Measurements from ENCODE around the gene IFT81.

Gene IFT81

DNA sequence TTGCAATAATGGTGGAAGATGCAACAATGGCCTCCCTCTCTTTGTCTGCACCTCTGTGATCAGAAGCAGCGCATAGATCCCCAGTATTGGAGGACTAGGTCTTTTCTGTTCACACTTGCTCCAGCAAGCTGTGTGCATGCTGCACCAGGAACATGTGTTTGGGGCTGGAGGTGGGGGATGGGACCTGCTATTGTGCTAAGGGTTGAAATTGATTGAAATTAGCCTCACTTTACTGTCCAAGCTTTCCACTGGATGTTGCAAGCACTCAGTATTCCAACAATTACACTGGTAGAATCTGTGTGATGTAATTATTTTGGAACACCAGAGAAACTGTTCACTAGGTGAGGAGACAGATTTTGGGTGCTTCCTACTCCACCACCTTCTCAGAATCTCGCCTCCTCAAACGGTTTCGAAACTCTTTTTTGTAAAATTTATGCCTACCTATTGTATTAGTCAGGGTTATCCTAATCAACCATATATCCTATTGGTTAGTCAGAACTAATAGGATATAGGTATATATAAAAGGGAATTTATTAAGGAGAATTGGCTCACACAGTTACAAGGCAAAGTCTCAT is 35.6 kb downstream of the IFT81 start:
- no peak for DNase-seq

DNA sequence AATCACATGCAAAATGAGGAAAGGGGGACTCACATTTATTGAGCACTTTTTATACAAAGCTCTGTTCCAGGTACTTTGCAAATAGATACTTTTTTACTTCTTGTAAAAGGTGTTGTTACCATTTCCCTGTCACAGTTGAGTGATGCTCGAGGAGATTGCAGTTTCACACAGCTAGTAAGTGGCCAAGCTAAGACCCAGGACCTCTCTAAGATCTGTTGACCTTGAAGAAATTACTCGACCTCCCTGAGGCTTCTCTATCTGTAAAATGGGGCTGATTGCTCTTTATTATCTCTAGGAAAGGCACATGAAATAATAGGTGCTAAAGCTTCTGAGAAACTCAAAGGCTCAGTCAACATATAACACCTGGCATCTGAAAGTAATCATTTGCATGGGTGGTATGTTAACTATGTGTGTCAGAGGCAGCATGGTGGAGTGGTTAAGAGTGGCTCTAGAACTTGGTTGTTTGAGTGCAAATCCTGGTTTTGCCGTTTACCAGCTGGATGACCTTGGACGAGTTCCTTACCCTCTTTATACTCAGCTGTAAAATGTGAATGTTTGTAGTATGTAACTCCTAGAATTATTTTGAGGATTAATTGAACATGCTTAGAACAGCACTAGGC is 41.5 kb downstream of the IFT81 start:
- no peak for DNase-seq

DNA sequence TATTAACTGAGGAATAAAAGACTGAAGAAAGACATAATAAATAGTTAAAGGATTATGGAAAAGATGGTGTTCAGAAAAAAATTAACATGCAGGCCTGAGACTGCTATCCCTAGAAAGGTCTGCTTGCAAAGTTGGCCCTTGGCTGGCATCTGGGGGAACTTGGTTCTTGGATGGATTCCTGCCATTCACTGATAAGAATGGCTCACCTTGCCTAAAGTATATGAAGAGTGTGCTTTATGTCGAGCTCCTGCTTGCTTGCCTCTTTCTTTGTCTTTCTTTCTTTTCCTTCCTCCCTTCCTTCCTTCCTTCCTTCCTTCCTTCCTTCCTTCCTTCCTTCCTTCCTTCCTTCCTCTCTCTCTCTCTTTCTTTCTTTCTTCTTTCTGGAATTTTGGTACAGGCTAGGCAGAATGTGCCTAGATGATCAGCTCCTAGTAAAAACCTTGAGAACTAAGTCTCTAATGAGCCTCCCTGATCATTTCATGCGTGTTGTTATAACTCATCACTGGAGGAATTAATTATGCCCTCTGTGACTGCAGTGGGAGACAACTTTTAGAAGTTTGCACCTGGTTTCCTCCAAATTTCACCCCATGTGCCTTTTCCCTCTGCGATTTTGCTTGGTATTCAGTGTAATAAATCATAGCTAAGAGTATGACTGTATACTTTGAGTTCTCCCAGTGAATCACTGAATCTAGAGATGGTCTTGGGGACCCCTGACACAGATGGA is 44.7 kb downstream of the IFT81 start:
- no peak for DNase-seq

DNA sequence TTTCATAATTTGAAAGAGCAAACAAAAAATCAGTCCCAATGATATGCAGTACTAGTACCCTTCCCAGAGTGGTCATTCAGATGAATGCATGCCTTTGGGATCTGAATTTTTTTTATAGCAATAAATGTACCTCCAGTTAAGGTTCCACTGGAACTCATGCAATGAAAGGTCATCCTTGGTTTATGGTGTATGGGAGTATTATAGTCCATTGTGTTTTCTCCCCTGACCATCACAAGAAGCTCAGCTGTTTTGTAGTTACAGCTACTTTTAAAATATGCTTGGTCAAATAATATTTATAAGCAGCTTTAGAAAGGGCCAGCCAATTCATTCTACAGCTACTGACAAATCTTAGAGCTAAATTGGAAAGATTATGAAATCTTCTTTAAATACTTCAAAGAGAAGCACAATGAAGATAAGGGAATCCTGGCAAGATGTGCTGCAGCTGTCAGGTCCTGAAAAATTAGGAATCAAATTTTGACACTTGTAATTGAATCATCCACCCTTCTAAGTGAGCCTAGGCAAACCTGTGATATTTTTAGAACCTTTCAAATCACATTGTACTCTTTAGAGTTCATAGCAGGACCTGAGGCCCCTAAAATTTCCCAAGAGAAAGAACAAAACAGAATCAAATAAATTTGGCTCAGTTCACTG is 46.5 kb downstream of the IFT81 start:
- no peak for DNase-seq

DNA sequence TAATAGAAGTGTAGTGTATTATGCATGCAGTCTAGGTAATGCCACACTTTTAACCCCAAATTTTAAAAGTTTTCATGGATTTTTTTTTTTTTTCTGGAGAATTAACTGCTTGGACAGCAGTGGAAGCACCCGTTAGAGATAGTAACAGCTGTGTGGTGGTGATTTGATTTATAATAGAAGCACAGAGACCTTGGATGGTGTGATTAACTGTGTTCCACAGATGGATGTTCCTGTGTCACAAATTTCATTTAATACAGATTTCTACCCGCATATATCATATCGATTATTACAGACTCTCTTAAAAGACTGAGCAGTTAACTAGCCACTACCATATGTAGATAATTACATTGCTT is 47.0 kb downstream of the IFT81 start:
- DNase-seq = no peak

DNA sequence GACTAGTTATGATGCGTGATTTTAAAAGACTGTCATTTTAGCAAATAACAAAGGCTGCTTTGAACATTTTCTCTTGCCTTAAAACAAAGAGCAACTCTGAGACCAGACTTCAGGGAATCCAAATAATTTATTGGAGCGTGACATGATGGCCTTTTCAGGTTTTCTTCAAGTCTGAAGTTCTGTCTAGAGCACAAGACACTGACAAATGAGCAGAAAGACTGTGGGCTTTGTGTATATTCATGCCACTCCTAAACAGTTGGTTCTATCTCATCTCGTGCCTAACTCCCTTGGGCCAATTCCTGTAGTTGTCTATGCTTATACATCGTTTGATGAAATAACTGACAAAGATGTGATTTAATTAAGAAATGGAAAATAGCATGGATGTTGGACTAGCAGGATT is 47.5 kb downstream of the IFT81 start:
- DNase-seq = no peak

DNA sequence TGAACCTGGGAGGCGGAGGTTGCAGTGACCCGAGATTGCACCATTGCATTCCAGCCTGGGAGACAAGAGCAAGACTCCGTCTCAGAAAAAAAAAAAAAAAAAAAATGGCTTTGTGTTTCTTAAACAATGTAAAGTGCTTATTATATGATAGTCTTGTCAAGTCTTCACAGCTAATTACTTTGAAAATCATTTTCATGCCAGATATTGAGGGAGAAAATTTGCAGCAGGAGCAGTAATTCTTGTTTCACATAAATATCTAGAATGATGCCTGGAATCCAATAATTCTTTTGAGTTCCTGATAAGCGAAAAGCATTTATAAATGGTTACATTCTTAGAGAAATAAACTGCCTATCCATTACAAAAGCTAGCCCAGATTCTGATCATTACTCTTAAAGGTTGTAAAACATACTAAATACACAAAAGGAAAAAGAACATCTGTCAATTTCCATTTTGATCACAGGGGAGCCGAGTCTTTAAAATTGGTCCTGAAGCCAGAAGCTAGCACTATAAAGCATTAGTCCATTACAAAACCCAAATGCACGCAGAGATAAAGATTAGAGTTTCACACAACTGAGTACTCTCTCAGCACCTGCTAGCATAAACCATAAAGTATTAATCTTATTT is 50.3 kb downstream of the IFT81 start:
- DNase-seq = no peak

DNA sequence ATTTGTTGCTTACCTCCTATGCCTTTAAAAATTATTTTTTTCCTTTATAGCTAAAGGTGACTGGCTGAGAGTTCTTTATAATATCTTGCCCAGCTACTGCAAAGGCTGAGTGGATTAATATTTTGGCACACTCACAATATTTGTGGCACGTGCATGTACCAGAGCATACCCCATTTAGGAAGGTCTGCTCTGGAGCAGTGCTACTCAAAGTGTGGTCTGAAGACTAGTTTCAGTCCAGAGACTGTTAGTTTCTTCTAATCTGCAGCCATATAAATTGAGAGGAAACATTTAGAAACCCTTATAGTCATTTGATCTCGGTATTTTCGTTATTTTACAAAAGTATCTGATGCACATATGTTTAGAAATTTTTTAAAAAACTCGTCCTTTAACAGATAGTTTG is 51.0 kb downstream of the IFT81 start:
- no peak for DNase-seq

DNA sequence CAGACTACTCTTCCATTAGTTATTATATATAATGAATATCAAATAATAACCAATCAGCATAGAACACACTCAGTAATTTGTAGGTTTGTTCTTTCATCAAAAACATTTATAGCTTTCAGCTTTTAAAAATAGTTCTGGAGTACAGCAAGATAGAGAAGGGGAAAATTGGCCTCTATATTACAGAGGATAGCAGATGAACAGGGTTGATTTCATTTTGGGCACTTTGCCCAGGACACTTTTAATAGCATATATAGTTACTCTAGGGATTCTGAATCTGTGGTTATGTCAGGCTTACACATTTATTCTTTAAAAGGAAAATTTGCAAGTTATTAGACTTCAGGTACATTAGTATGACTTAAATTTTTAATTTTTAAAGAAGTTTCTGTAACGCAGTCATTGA is 52.6 kb downstream of the IFT81 start:
- no peak for DNase-seq

DNA sequence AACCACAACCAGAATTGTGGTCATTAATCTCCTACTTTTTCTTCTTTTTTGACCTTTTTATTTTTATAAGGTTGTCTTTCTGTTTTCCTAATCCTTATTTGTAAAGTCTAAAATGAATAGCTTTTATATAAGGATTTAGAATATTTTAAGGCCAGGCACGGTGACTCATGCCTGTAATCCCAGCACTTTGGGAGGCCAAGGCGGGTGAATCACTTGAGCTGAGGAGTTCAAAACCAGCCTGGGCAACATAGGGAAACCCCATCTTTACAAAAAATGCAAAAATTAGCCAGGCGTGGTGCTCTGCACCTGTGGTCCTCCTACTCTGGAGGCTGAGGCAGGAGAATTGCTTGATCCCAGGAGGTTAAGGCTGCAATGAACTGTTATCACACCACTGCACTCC is 55.1 kb downstream of the IFT81 start:
- DNase-seq = no peak

DNA sequence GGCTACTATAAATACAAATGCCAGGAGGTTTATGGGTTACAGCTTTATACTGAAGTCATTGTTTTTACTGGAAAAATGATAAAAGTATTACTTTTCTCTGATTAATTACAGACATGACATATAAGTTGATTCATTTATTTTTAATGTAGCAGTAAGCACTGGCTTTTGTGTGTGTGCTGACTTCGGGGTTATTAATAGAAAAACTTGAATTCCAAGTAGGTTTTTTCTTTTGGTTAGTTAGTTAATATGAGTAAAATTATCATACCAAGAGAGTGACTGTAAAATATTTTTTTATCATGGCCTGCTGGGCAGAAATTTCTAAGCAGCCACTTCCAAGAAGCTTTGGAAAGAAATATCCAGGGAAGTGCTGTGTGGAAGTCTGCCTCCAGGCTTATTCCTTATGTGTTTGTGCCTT is 56.4 kb downstream of the IFT81 start:
- DNase-seq = no peak

DNA sequence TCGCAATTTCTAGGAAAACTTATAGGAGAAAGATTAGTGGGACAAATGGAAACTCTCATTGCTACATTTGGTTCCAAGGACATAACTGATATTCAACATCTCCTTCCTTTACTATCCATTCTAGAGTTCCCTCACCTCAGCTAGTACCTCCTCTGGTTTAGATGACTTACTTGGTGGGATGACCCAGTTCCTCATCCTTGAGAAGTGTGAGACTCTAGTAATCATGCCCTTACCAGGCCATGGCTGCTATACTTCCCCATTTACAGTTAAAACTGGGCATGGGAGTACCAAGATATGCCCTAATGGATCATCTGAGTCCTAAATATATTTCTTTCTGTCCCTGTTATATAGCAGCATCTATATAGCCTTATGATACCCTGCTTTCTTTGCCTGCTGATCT is 58.1 kb downstream of the IFT81 start:
- no peak for DNase-seq

DNA sequence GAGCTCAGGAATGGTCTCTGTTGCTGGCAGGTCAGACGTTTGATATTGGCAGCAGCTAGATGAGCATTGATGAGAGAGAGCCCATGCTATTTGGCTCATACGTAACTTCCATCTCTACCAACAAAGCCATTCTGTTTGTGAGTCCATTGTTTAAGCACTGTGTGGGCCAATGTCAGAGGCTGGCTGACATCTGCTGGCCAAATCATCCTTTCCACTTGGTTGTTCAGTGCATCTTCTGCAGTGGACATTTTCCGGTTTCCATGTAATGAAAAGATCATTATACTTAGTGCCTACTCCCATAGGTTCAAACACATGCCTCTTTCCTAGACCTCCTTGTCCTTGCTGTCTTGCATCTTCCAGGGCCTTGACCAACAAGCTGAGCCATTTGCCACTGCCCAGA is 59.2 kb downstream of the IFT81 start:
- no peak for DNase-seq

DNA sequence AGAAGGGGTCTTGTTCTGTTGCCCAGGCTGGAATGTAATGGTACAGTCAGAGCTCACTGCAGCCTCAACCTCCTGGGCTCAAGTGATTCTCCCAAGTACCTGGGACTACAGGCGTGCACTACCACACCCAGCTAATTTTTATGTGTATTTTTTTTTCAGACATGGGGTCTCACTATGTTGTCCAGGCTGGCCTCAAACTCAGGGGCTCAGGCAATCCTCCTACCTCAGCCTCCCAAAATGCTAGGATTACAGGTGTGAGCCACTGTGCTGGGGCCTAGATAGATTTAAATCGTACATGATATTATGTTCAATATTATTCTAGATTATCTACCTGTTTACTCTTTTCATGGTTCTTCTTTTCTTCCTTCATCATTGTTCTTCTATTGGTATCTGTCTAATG is 61.5 kb downstream of the IFT81 start:
- no peak for DNase-seq

DNA sequence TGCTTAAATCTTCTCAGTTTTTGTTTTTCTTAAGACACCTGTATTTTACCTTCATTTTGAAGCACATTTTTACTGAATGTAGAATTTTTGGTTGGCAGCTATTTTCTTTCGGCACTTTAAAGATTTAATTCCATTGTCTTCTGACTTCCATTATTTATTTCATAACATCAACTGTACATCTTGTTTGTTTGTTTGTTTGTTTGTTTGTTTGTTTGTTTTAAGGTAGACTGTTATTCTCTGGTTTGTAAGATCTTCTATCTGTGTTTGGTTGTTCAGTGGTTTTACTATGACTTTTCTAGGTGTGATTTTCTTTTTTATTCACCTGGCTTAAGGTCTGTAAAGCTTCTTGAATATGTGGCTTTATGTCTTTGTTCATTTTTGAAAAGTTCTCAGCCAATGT is 61.9 kb downstream of the IFT81 start:
- no peak for DNase-seq

DNA sequence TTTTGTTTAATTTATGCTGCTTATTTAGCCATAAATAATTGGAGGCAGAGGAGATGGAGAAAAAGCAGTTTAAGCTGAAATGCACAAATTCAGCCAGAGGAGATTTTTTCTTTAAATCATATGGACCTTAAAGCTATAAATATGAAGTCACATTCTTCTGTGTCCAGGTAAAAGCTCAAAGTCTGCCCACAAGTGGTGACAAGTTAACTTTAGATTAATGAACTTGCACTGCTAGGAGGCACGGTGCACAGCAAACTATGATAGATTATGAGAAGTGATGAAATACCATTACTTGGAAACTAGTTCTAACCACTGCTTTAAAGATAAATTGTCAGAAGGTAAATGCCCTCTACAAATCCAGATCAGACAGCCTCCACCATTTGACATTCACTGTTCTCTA is 69.0 kb downstream of the IFT81 start:
- DNase-seq = no peak

DNA sequence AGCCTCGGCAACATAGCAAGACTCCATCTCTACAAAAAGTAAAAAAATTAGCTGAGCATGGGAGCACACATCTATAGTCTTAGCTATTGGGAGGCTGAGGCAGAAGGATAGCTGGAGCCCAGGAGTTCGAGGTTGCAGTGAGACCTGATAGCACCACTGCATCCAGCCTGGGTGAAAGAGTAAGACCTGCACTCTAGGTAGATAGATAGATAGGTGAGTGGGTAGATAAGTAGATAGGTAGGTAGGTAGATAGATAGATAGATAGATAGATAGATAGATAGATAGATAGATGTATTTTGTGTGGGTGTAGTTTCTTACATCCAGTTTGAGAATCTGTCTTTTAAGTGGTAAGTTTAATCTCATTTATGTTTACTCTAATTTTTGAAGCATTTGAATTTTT is 72.8 kb downstream of the IFT81 start:
- no peak for DNase-seq

DNA sequence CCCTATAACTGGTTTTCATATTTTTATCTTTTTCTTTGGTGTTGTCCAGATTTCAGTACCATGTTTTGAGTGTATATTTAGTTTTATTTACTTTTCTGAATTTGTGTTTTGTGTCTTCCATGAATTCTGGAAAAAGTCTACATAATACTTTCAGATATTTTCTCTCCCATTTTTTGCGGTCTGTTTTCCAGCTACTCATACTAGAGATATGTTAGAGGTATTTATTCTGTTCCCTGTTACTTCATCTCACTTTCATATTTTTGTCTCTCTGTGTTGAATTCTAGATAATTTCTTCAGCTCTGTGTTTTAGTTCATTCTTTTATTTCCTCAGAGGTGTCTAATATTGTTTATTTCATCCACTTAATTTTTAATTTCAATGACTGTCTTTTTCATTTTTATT is 74.2 kb downstream of the IFT81 start:
- no peak for DNase-seq

DNA sequence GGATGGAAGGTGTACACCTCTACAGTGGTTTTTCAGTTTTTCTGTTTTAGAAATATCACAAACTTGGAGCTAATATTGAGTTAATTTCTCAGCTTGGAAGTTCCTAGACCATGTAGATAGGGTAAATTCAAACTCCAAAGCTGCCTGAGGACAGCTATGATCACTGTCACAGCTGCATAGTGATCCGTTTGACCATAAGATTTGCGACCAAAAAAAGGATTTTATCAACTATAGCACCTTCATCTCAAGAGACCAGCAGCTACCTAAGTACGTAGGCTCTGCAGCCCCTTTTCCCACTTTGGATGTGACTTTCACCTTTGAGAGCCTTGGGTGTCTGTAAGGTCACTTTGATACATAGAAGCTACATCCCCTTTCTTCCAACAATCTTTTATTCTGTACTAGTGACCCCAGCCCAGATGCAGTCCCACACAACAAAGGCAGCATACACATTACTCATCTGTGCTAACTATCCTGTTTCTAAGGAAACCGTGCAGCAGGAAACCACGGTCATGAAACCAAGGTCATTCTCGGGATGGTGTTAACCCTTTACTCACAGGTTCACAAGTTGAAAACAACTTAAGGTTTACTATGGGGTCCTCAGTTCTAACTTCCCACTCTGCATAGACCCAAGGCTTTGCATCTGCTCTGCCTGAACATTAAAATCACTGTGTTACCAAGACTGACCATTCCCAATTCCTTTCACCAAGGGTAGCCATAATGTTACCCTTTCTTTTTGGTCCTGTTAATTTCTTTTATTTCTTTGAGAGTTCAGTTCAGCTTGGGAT is 75.4 kb downstream of the IFT81 start:
- no peak for DNase-seq

DNA sequence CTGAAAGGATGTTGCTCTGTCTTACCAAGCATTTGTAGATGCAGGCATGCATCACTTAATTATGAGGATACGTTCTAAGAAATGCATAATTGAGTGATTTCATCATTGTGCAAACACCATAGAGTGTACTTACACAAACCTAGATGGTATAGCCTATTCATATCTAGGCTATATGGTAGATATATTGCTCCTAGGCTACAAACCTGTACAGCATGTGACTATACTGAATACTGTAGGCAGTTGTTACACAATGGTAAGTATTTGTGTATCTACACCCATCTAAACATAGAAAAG is 75.9 kb downstream of the IFT81 start:
- DNase-seq = no peak

DNA sequence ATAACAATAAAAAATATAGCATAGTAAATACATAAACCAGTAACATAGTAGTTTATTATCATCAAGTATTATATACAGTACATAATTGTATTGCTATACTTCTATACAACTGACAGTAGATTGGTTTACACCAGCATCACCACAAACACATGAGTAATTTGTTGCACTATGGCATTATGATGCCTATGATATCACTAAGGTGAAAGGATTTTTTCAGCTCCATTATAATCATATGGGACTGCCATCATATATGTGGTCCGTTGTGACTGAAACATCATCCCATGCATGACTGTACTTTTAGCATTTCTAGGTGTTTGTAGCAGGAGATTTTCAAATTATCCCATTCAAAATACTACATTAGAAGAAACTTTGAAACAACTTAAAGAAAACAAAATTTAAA is 77.8 kb downstream of the IFT81 start:
- DNase-seq = no peak

DNA sequence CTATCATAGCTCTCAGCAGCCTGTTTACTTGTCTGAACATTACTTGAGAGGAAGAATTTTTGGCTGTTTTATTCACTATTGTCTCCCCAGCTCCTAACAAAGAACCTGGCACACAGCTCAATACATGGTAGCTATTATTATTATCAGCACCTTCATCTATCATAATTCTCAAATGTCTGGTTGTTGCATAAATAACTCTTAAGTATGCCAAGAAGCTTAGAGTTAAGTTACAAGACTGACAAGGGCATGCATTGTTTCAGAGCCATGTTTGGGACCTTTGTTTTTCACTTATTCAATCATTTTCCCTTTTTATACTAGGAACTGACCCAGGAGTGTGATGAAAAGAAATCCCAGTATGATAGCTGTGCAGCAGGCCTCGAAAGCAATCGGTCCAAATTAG is 79.4 kb downstream of the IFT81 start:
- no peak for DNase-seq

DNA sequence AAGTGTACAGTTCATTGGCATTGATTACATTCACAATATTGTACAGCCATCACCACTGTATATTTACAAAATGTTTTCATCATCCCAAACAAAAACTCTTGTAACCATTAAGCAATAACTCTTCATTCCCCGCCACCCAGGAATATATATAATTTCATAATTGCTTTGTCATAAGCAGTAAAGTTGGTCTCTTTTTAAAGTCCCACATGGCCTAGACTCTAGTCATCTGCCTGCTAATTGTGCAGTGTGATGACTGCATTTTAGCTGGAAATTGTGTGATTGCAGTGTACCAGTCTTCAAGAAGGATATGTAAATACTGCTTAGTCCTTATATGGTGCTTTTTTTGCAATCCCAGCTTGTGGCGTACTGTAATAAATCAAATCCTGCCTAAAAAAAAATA is 81.8 kb downstream of the IFT81 start:
- no peak for DNase-seq

Measured in stimulated activated naive CD4-positive, alpha-beta T cell treated with Interleukin-2 at 50 U/mL for 16 hours (primary cell).